Left lung (tissue), 10 donors: ENCODE results near the gene LRP11. TPM values are rescaled to one million over a fixed set of nuclear protein-coding genes. Genes with fewer than 3 reads are reported as not detected.

Experiments
- ATAC-seq: fragments of 200-7000 bp; cut with Tn5 transposase; one replicate; pipeline ENCODE4 v1.9.1; 2020; ENCODE audit warnings: moderate library complexity
- DNase-seq, 4 donors: peaks; one replicate each; pipeline ENCODE4 v3.0.0-alpha.2; 2013 to 2020
- H3K27ac ChIP-seq, 2 donors: fragments of 200-600 bp; sonication (generic) in 1 of 2; one replicate each; pipeline versions ENCODE4 v1.5.0 to v1.8.0; 2020 to 2021
- H3K27me3 ChIP-seq, 2 donors: fragments of 200-600 bp; sonication (generic) in 1 of 2; one replicate each; pipeline versions ENCODE4 v1.5.0 to v1.8.0; 2020 to 2021
- H3K36me3 ChIP-seq, 2 donors: fragments of 200-600 bp; sonication (generic) in 1 of 2; one replicate each; pipeline versions ENCODE4 v1.5.0 to v1.8.0; 2020 to 2021
- H3K4me1 ChIP-seq, 2 donors: fragments of 200-600 bp; one replicate each; pipeline ENCODE4 v1.8.0; 2021
- H3K4me3 ChIP-seq, 2 donors: fragments of 200-600 bp; sonication (generic) in 1 of 2; one replicate each; pipeline versions ENCODE4 v1.5.0 to v1.8.0; 2020 to 2021; ENCODE audit warnings: mild to moderate bottlenecking in 1 of 2
- H3K9me3 ChIP-seq, 2 donors: fragments of 200-600 bp; sonication (generic) in 1 of 2; one replicate each; pipeline versions ENCODE4 v1.5.0 to v1.8.0; 2020 to 2021
- CTCF ChIP-seq, 2 donors: fragments of 200-600 bp; sonication (generic) in 1 of 2; IDR thresholded peaks; one replicate each; pipeline versions ENCODE4 v1.5.0 to v1.8.0; 2021; ENCODE audit warnings: antibody characterized with exemption in 2 of 2
- intact Hi-C, 2 donors: fragments of 100-400 bp; cut with DNase I; formaldehyde crosslinking; loops; one replicate each; pipeline versions ENCODE4 v1.11.2 to v1.14.2; 2022
- polyA plus RNA-seq, 6 donors: library from polyadenylated mRNA; unstranded; fragments of 120-200 nt; gene quantifications; one replicate each; pipeline ENCODE4 v1.2.1, GENCODE V29; 2013; ENCODE audit not compliant: insufficient read length in 6 of 6
- total RNA-seq, 2 donors: library from RNA; stranded (reverse); fragmentation: NEBNext Ultra II Directional; extraction: Animal tissue kit (Norgen Biotek cat#: 25700); gene quantifications; one replicate each; pipeline ENCODE4 v1.2.1, GENCODE V29; 2021
- donor health status: DM: no; HTN: yes; CAD: no.
- donor health status: DM: no; HTN: no; CAD: no.

LRP11 gene
- total and polyA plus RNA-seq, 8 donors: 30.1 to 42.6 (median 36.4) TPM

GRCh38 chr6:149781715-149782114, 82.4 kb downstream of the LRP11 start:
- Histone ChIP-seq H3K27me3 (no peaks in the 10 kb centered on the region), H3K4me1 (no peaks in the 10 kb centered on the region), H3K4me3 (no peak overlapping the region), H3K36me3 (peaks cover 0 to 46% of the 10 kb centered on the region in 2 donors), H3K9me3 (no peaks in the 10 kb centered on the region), H3K27ac (no peak overlapping the region)
- intact Hi-C loops: no loop called here
- TF ChIP-seq CTCF (IDR thresholded peaks at IDR 0.05): no peak
- DNase-seq: no peak
- peak; percentile 67 for ATAC-seq

- Histone ChIP-seq H3K9me3 (no peaks in the 10 kb centered on the region), H3K27me3 (no peaks in the 10 kb centered on the region), H3K27ac (no peak overlapping the region), H3K4me3 (no peak overlapping the region), H3K36me3 (peaks cover 0 to 67% of the 10 kb centered on the region in 2 donors), H3K4me1 (no peaks in the 10 kb centered on the region)
- ATAC-seq (peak; percentile 61), DNase-seq (no peak)
- intact Hi-C loops: no loop called here
- no peak for TF ChIP-seq CTCF (IDR thresholded peaks at IDR 0.05)
Measured at GRCh38 chr6:149779644-149779963, 84.6 kb downstream of the LRP11 start.

- H3K27ac ChIP-seq: no peak overlapping the region
- H3K4me3 ChIP-seq: no peak overlapping the region
- intact Hi-C loops: no loop called here
- H3K36me3 ChIP-seq: peaks cover 0 to 69% of the 10 kb centered on the region in 2 donors
- TF ChIP-seq CTCF (IDR thresholded peaks at IDR 0.05): no peak
- DNase-seq (no peak), ATAC-seq (no peak)
- no peaks in the 10 kb centered on the region for H3K27me3 ChIP-seq
- H3K9me3 ChIP-seq: no peaks in the 10 kb centered on the region
- H3K4me1 ChIP-seq: no peaks in the 10 kb centered on the region
Measured at GRCh38 chr6:149777624-149778023, 86.5 kb downstream of the LRP11 start.

GRCh38 chr6:149771925-149772324, 92.2 kb downstream of the LRP11 start:
- no peak for ATAC-seq
- intact Hi-C loops: no loop called here
- Histone ChIP-seq H3K27me3 (no peaks in the 10 kb centered on the region), H3K4me3 (no peak overlapping the region), H3K9me3 (no peaks in the 10 kb centered on the region), H3K27ac (no peak overlapping the region), H3K36me3 (peaks cover 0 to 73% of the 10 kb centered on the region in 2 donors), H3K4me1 (peaks cover 0 to 5% of the 10 kb centered on the region in 2 donors)
- TF ChIP-seq CTCF (IDR thresholded peaks at IDR 0.05): no peak
- DNase-seq: no peak

GRCh38 chr6:149771185-149771584, 93.0 kb downstream of the LRP11 start:
- no peak for TF ChIP-seq CTCF (IDR thresholded peaks at IDR 0.05)
- H3K9me3 ChIP-seq: no peaks in the 10 kb centered on the region
- no peak overlapping the region for H3K27ac ChIP-seq
- peaks cover 5 to 11% of the 10 kb centered on the region in 2 donors for H3K4me1 ChIP-seq
- intact Hi-C loops: no loop called here
- DNase-seq: no peak
- no peaks in the 10 kb centered on the region for H3K27me3 ChIP-seq
- no peak for ATAC-seq
- H3K36me3 ChIP-seq: peaks cover 0 to 71% of the 10 kb centered on the region in 2 donors
- H3K4me3 ChIP-seq: no peak overlapping the region
